NCI-H82 treated with DMSO at 0.1 percent for 48 hours (cell line): Measurements from ENCODE around the gene KRT35.

ENCODE experiments used
- DNase-seq: peaks from one replicate; lab custom pipeline; 2025; ENCODE audit not compliant: unreplicated experiment; lab: John Stamatoyannopoulos, UW

Gene KRT35

DNA sequence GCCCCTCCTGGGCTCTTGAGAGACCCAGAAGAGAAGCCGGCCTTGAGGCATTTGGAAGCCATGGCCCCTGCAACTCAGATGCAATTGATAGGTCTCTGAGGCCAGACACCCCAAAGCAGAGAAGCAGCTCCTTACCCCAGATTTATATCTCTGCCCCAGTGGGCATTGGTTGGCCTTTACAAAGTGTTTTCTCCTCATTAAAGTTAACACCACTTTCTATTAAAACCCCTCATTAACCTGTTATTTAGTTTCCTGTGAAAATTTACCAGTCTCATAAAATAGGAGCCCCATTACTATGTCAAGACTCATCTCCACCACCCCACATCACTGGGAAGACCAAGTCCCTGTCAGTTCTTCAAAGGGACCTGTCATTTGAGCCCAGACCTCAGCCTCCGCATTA lies at the start of gene KRT35:
TSS of gene KRT35 (minus strand) at position 116 of the 400 bp plus-strand sequence. CDS start at position 62, 54 bp downstream.
- no peak for DNase-seq

- DNase-seq = no peak
Observed at GRCh38 chr17:41530062-41531048, 49.4 kb upstream of the KRT35 start.

DNA sequence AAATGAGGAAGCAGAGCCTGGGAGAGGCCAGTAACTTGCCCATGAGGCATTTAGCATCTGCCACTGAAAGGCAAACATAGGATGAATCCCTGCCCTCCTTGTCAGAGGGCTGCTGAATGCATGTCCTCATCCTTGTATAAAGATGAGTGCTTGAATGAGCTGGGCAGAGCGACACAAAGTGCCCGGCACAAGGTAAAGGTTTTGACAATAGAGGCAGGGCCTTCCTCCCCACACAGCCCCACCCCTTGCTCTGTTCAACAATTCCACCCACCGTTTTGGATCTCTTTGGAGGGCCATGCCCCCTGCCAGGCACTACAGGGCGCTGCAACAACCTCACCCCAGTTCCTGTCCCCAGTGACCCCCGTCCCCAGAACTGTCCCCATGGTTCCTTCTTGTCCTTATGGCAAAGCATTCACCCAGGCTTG lies 48.6 kb upstream of the KRT35 start:
- no peak for DNase-seq

GRCh38 chr17:41528959-41529353 lies 48.0 kb upstream of the KRT35 start:
- no peak for DNase-seq

- DNase-seq = no peak
Observed at GRCh38 chr17:41527063-41528023, 46.4 kb upstream of the KRT35 start.

DNA sequence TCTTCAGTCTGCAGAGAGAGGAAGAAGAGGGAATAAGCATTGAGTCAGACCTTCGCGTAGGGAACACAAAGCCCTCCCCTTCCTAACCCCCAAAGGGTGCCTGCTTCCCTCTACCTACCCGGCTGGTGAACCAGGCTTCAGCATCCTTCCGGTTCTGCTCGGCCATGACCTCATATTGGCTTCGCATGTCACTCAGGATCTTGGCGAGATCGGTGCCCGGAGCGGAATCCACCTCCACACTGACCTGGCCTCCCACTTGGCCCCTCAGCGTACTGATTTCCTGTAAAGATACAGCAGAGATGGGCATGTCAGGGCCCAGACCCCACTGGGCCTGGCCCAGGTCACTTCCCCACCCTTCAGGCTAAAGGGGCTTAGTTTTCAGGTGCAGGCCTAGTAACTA lies 43.3 kb upstream of the KRT35 start:
- DNase-seq = no peak

DNA sequence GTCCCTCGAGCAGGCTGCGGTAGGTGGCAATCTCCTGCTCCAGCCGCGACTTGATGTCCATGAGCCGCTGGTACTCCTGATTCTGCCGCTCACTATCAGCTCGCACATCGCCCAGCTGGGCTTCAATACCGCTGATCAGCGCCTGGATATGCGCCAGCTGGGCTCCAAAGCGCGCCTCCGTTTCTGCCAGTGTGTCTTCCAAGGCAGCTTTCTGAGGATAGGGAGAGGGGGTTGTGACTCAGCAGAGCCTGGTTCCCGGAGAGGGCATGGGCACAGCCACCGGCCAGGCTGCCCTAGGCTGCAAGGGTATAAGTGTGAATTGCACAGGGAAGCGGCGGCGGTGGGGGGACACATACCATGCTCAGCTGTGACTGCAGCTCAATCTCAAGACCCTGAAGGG lies 42.8 kb upstream of the KRT35 start:
- DNase-seq = no peak

- no peak for DNase-seq
Observed at GRCh38 chr17:41523225-41523593, 42.3 kb upstream of the KRT35 start.

- no peak for DNase-seq
Observed at GRCh38 chr17:41522301-41523224, 41.6 kb upstream of the KRT35 start.

- no peak for DNase-seq
Observed at GRCh38 chr17:41521574-41522261, 40.8 kb upstream of the KRT35 start.

DNA sequence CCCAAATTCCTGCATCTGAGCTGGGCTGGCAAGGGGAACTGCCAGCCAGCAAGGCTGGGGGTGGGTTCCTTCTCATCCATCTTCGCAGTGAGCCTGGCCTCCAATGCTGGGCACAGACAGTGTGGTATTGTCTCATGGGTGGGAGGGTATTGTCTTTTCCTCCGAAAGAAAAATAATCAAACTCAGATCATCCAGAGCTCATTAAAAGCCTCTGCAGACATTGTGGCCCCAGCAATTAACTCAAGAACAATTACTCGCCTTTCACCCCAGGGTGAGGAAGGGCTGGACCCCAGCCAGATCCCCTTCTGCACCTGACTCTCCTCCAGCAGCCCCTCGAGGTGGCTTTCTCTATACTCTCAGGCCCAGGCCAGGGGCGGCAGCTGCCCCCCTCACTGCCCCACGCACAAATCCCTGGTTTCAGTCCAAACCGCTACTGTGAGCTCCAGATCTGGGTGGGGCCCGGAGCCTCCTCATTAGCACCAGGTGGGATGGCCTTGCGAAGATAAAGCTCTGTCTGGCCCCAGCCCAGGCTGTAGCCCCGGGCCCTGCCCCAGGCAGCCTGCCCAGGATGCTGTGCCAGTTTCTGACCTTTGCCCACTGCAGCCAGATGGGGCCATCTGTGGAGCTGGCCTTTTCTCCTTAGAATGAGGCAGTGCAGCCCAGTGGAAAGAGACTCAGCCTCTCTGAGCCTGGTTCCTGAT lies 40.0 kb upstream of the KRT35 start:
- no peak for DNase-seq

DNA sequence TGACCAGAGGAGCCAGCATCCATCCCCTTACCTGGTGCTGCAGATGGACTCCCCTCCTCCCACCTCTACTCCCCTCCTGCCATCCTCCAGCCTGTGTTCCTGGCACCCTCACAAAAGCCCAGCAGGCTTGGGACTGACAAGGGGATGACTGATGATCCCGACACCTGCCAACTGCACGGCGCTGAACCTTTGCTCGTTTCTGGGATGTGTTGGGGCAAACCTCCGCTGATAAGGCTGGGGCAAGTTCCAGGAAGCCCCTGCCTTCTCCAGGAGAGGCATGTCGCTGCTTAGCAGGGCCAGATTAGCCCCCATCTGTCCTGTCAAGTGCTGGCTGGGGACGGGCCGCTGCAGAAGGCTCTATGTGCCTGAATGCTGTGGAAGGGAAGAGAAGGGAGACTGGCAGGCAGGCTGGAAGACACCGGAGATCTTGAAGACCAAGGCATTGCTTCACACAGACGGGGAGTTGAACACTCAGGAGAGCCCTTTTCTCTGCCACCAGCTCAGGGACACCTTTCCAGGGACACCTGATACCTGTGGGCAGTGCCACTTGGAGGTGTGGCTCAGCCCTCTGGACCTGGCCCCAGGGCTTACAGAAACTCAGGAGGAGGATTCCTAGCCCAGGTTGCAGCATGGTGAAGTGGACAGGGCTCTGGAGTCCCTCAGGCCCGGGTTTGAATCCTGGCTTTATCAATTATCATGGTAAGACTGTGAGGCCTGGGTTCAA lies 38.7 kb upstream of the KRT35 start:
- no peak for DNase-seq

- DNase-seq = no peak
Observed at GRCh38 chr17:41518789-41519449, 38.0 kb upstream of the KRT35 start, which contains the start of gene KRT15. TSS of gene KRT15 (minus strand) at chr17:41518890. CDS start at chr17:41518827, 63 bp downstream.

GRCh38 chr17:41518031-41518430 lies 37.1 kb upstream of the KRT35 start:
- no peak for DNase-seq

- no peak for DNase-seq
Observed at GRCh38 chr17:41516830-41517283, 35.9 kb upstream of the KRT35 start.

DNA sequence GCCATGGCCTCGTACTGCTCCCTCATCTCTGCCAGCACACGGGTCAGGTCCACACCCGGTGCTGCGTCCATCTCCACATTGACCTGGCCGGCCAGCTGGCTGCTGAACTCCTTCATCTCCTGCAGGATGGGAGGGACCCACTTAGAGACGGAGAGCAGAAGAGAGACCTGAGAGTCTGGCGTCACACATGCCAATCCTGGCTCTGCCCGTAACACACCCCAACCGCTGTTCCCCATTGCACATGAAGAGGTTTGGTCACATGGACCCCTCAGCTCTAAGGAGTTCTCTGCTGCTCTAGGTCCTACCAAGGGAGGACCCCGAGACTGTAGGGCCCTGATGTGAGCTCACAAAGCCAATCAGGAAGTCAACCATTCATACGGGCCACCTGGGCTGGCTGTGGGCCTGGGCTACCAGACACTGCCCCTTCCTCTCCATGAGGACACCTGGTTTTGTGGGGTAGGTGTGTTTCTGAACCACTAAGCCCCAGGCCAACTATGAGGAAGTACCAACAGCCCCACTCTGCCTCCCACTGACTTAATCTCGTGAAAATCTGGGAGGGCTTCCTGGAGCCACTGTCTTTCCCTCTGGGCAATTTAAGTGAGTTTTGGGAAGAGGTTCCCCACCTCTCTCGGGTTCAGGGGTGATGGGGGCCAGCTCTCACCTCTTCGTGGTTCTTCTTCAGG lies 35.3 kb upstream of the KRT35 start:
- no peak for DNase-seq

DNA sequence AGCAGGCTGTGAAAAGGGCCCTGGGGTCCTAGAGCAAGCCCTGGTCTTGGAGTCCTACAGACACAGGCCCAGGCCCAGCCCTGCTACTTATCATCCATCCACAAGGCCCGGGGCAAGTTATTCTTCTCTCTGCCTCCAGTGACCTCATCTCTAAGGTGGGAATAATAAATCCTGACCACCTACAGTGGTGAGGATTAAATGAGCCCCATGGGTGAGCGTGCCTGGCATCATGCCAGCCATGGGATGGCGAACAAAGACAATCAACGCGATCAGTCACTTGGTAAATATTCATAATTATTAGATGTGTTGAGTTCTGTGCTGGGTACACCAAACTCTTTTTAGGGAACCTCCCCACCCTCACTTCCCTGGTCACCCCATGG lies 32.2 kb upstream of the KRT35 start:
- no peak for DNase-seq
